ENCODE results near the gene SEMA6A. TPM values are rescaled to one million over a fixed set of nuclear protein-coding genes. Genes with fewer than 3 reads are reported as not detected.

The SEMA6A gene
- total RNA-seq, 1 donor, result under 0.01 TPM

DNA sequence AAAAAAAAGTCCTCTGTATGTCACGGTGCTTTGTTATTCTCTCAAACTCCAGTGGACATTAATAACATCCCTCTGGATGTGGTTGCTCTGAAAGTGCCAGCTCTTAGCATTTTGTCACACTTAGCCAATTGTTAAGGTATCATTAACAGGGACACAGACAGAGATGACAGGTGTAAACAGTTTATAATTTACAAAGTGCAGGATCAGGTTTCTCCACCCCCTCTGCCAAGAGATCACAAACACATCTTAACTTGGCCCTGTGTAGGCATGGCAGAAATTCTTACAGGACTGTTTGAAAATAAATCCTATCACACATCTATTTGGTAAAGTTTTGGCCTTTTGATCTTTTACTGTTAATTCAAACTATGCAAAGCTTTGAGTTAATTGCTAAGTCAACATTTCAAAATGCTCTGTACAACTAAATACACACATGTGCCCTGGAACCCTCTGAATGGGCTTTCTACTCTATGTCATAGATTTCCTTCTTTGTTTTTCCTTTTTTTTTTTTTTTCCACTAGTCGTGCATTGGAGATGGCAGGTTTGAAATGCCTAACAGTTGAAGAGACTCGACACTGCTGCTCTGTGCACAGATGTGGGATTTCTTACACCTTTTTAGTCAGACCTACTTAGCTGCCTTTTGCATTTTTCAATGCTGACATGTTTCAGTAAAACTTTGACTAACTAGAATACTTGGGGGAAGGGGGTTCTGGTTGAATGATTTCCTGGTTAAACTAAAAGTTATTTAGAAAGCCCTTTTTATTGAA, 41.7 kb downstream of the SEMA6A start:
- no peaks in the 10 kb centered on the region for H3K27me3 ChIP-seq (ENCODE audit: insufficient read depth, low read length)
- H2AFZ ChIP-seq (ENCODE audit: low read length), result no peak overlapping the region
- H3K36me3 ChIP-seq (ENCODE audit: insufficient read depth, low read length), result no peaks in the 10 kb centered on the region
- no peak overlapping the region for H3K4me2 ChIP-seq (ENCODE audit: insufficient read depth, low read length)
- DNase-seq (ENCODE audit: insufficient read length, low spot score, missing footprints), result no peak
- H4K20me1 ChIP-seq (ENCODE audit: insufficient read depth, low read length), result no peaks in the 10 kb centered on the region
- no peak overlapping the region for H3K4me3 ChIP-seq (ENCODE audit: insufficient read depth, low read length)
- no peaks in the 10 kb centered on the region for H3K4me1 ChIP-seq (ENCODE audit: insufficient read depth, low read length)
- no peaks in the 10 kb centered on the region for H3K9me3 ChIP-seq (ENCODE audit: low read depth, low read length)
- TF ChIP-seq, protein P1, sequence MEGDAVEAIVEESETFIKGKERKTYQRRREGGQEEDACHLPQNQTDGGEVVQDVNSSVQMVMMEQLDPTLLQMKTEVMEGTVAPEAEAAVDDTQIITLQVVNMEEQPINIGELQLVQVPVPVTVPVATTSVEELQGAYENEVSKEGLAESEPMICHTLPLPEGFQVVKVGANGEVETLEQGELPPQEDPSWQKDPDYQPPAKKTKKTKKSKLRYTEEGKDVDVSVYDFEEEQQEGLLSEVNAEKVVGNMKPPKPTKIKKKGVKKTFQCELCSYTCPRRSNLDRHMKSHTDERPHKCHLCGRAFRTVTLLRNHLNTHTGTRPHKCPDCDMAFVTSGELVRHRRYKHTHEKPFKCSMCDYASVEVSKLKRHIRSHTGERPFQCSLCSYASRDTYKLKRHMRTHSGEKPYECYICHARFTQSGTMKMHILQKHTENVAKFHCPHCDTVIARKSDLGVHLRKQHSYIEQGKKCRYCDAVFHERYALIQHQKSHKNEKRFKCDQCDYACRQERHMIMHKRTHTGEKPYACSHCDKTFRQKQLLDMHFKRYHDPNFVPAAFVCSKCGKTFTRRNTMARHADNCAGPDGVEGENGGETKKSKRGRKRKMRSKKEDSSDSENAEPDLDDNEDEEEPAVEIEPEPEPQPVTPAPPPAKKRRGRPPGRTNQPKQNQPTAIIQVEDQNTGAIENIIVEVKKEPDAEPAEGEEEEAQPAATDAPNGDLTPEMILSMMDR (IDR thresholded peaks at IDR 0.05; ENCODE audit: extremely low read depth, low read depth, low read length), result no peak
- H3K79me2 ChIP-seq (ENCODE audit: insufficient read depth, low read length), result no peaks in the 10 kb centered on the region
- no peak overlapping the region for H3K27ac ChIP-seq (ENCODE audit: low read depth, low read length)

GRCh38 chr5:116531635-116532034, 43.0 kb downstream of the SEMA6A start:
- Histone ChIP-seq H3K4me1 (ENCODE audit: insufficient read depth, low read length) (no peaks in the 10 kb centered on the region), H4K20me1 (ENCODE audit: insufficient read depth, low read length) (no peaks in the 10 kb centered on the region), H2AFZ (ENCODE audit: low read length) (no peak overlapping the region), H3K4me2 (ENCODE audit: insufficient read depth, low read length) (no peak overlapping the region), H3K27me3 (ENCODE audit: insufficient read depth, low read length) (no peaks in the 10 kb centered on the region), H3K36me3 (ENCODE audit: insufficient read depth, low read length) (no peaks in the 10 kb centered on the region), H3K27ac (ENCODE audit: low read depth, low read length) (no peak overlapping the region), H3K79me2 (ENCODE audit: insufficient read depth, low read length) (no peaks in the 10 kb centered on the region), H3K4me3 (ENCODE audit: insufficient read depth, low read length) (no peak overlapping the region), H3K9me3 (ENCODE audit: low read depth, low read length) (no peaks in the 10 kb centered on the region)
- no peak for DNase-seq (ENCODE audit: insufficient read length, low spot score, missing footprints)
- TF ChIP-seq, protein P1 (IDR thresholded peaks at IDR 0.05; ENCODE audit: extremely low read depth, low read depth, low read length), result no peak

DNA sequence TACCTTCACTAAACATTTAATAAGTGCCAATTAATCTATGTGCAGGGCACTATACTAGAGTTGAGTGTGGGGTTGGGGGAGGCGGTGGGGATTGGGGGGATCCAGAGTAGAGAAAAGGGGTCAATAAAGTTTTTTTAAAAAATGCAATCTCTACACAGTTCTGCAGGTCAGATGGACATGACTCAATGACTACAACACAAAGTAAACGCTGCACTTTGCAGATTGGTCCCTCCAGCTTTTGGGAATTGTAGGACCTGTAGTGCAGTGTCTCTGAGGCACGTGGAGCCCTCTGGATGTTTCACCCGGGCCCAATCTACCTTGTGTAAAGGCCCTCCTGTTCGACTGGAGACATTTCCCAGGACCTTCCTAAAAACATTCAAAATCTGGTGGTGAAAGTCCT, 43.5 kb downstream of the SEMA6A start:
- no peaks in the 10 kb centered on the region for H3K4me1 ChIP-seq (ENCODE audit: insufficient read depth, low read length)
- H4K20me1 ChIP-seq (ENCODE audit: insufficient read depth, low read length), result no peaks in the 10 kb centered on the region
- H3K27me3 ChIP-seq (ENCODE audit: insufficient read depth, low read length), result no peaks in the 10 kb centered on the region
- no peak overlapping the region for H3K27ac ChIP-seq (ENCODE audit: low read depth, low read length)
- DNase-seq (ENCODE audit: insufficient read length, low spot score, missing footprints), result no peak
- H3K79me2 ChIP-seq (ENCODE audit: insufficient read depth, low read length), result no peaks in the 10 kb centered on the region
- no peaks in the 10 kb centered on the region for H3K36me3 ChIP-seq (ENCODE audit: insufficient read depth, low read length)
- no peaks in the 10 kb centered on the region for H3K9me3 ChIP-seq (ENCODE audit: low read depth, low read length)
- TF ChIP-seq, protein P1 (IDR thresholded peaks at IDR 0.05; ENCODE audit: extremely low read depth, low read depth, low read length), result no peak
- no peak overlapping the region for H3K4me2 ChIP-seq (ENCODE audit: insufficient read depth, low read length)
- no peak overlapping the region for H2AFZ ChIP-seq (ENCODE audit: low read length)
- H3K4me3 ChIP-seq (ENCODE audit: insufficient read depth, low read length), result no peak overlapping the region

DNA sequence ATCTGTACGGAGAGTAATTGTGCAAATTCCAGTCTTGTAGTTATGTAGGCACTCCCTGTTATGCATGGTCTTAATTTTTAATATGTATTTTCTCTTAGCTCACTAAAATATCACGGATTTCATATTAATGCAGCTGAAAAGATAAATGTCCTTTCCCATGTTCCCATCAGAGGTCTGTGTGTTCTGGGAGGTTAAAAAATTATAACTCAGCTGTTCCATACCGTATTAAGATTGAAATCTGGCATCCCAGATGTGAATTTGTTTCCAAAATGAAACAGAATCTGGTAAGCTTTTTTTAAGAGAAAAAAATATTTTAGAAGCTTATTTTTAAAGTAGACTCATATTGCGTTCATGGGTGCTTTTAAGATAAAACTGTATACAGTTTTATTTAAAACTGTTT, 44.3 kb downstream of the SEMA6A start:
- H3K4me3 ChIP-seq (ENCODE audit: insufficient read depth, low read length), result no peak overlapping the region
- H2AFZ ChIP-seq (ENCODE audit: low read length), result no peak overlapping the region
- TF ChIP-seq, protein P1 (IDR thresholded peaks at IDR 0.05; ENCODE audit: extremely low read depth, low read depth, low read length), result no peak
- no peaks in the 10 kb centered on the region for H3K36me3 ChIP-seq (ENCODE audit: insufficient read depth, low read length)
- no peak overlapping the region for H3K27ac ChIP-seq (ENCODE audit: low read depth, low read length)
- no peaks in the 10 kb centered on the region for H3K4me1 ChIP-seq (ENCODE audit: insufficient read depth, low read length)
- H3K27me3 ChIP-seq (ENCODE audit: insufficient read depth, low read length), result no peaks in the 10 kb centered on the region
- H3K79me2 ChIP-seq (ENCODE audit: insufficient read depth, low read length), result no peaks in the 10 kb centered on the region
- H4K20me1 ChIP-seq (ENCODE audit: insufficient read depth, low read length), result no peaks in the 10 kb centered on the region
- H3K9me3 ChIP-seq (ENCODE audit: low read depth, low read length), result no peaks in the 10 kb centered on the region
- no peak for DNase-seq (ENCODE audit: insufficient read length, low spot score, missing footprints)
- no peak overlapping the region for H3K4me2 ChIP-seq (ENCODE audit: insufficient read depth, low read length)

All from osteoblast (primary cell).